Measurements from ENCODE around the gene ADAM10.

GRCh38 chr15:58697220-58697619 is 52.3 kb downstream of the ADAM10 start:
- TF ChIP-seq, protein P1, sequence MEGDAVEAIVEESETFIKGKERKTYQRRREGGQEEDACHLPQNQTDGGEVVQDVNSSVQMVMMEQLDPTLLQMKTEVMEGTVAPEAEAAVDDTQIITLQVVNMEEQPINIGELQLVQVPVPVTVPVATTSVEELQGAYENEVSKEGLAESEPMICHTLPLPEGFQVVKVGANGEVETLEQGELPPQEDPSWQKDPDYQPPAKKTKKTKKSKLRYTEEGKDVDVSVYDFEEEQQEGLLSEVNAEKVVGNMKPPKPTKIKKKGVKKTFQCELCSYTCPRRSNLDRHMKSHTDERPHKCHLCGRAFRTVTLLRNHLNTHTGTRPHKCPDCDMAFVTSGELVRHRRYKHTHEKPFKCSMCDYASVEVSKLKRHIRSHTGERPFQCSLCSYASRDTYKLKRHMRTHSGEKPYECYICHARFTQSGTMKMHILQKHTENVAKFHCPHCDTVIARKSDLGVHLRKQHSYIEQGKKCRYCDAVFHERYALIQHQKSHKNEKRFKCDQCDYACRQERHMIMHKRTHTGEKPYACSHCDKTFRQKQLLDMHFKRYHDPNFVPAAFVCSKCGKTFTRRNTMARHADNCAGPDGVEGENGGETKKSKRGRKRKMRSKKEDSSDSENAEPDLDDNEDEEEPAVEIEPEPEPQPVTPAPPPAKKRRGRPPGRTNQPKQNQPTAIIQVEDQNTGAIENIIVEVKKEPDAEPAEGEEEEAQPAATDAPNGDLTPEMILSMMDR (IDR thresholded peaks at IDR 0.05; ENCODE audit: insufficient read depth, low read length), result no peak
- no peak for TF ChIP-seq POLR2AphosphoS5 (IDR thresholded peaks at IDR 0.05; ENCODE audit: low read depth)
- no peak for TF ChIP-seq GABPA (IDR thresholded peaks at IDR 0.05; ENCODE audit: low read depth)
- TF ChIP-seq, protein P2, sequence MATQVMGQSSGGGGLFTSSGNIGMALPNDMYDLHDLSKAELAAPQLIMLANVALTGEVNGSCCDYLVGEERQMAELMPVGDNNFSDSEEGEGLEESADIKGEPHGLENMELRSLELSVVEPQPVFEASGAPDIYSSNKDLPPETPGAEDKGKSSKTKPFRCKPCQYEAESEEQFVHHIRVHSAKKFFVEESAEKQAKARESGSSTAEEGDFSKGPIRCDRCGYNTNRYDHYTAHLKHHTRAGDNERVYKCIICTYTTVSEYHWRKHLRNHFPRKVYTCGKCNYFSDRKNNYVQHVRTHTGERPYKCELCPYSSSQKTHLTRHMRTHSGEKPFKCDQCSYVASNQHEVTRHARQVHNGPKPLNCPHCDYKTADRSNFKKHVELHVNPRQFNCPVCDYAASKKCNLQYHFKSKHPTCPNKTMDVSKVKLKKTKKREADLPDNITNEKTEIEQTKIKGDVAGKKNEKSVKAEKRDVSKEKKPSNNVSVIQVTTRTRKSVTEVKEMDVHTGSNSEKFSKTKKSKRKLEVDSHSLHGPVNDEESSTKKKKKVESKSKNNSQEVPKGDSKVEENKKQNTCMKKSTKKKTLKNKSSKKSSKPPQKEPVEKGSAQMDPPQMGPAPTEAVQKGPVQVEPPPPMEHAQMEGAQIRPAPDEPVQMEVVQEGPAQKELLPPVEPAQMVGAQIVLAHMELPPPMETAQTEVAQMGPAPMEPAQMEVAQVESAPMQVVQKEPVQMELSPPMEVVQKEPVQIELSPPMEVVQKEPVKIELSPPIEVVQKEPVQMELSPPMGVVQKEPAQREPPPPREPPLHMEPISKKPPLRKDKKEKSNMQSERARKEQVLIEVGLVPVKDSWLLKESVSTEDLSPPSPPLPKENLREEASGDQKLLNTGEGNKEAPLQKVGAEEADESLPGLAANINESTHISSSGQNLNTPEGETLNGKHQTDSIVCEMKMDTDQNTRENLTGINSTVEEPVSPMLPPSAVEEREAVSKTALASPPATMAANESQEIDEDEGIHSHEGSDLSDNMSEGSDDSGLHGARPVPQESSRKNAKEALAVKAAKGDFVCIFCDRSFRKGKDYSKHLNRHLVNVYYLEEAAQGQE (IDR thresholded peaks at IDR 0.05; ENCODE audit: insufficient replicate concordance, low read depth), result no peak
- TF ChIP-seq SPI1 (IDR thresholded peaks at IDR 0.05; ENCODE audit: borderline replicate concordance, low read depth), result no peak

Data from HL-60 (cell line).